Fibroblast of lung (primary cell): ENCODE data around the gene CLMP. TPM values are rescaled to one million over a fixed set of nuclear protein-coding genes. Genes with fewer than 3 reads are reported as not detected.

Source experiments
- DNase-seq, 2 donors: peaks; one replicate each; pipeline versions ENCODE4 v3.0.0 to v3.0.0-alpha.2; 2010; ENCODE audit warnings: low read depth in 2 of 2
- H2AFZ ChIP-seq: 2 replicates; pipeline ENCODE4 v1.5.1; 2012; ENCODE audit warnings: low read length, control low read depth, inconsistent platforms
- H3K27ac ChIP-seq: 2 replicates; pipeline ENCODE4 v1.5.1; 2011; ENCODE audit warnings: low read length, control low read depth; ENCODE audit not compliant: insufficient read depth
- H3K27me3 ChIP-seq: 2 replicates; pipeline ENCODE4 v1.5.1; 2011; ENCODE audit warnings: mild to moderate bottlenecking, low read length; ENCODE audit not compliant: control insufficient read depth, insufficient read depth
- H3K36me3 ChIP-seq: 2 replicates; pipeline ENCODE4 v1.5.1; 2011; ENCODE audit warnings: low read length; ENCODE audit not compliant: control insufficient read depth, insufficient read depth
- H3K4me1 ChIP-seq: 2 replicates; pipeline ENCODE4 v1.5.1; 2011; ENCODE audit warnings: low read length; ENCODE audit not compliant: control insufficient read depth, insufficient read depth; ENCODE audit errors: extremely low read depth
- H3K4me2 ChIP-seq: 2 replicates; pipeline ENCODE4 v1.5.1; 2011; ENCODE audit warnings: low read length, control low read depth; ENCODE audit not compliant: insufficient read depth; ENCODE audit errors: extremely low read depth
- H3K4me3 ChIP-seq, 4 experiments: fragments of 200-600 bp in 1 of 4; sonication (generic) in 1 of 4; replicated peaks in 1 of 4; 2 replicates each; pipeline ENCODE4 v1.5.1; 2011 to 2016; ENCODE audit warnings: low read length in 4 of 4, low read depth in 3 of 4, mild to moderate bottlenecking in 3 of 4, control low read depth in 2 of 4, inconsistent platforms in 1 of 4, mixed read lengths in 1 of 4; ENCODE audit not compliant: insufficient read depth in 1 of 4; ENCODE audit errors: control extremely low read depth in 1 of 4
- H3K79me2 ChIP-seq: 2 replicates; pipeline ENCODE4 v1.5.1; 2012; ENCODE audit warnings: mild to moderate bottlenecking, low read length, inconsistent platforms; ENCODE audit not compliant: control insufficient read depth, insufficient read depth
- H3K9ac ChIP-seq: 2 replicates; pipeline ENCODE4 v1.5.1; 2011; ENCODE audit warnings: mild to moderate bottlenecking, low read length, control low read depth; ENCODE audit not compliant: insufficient read depth
- H3K9me3 ChIP-seq: 2 replicates; pipeline ENCODE4 v1.5.1; 2012; ENCODE audit warnings: low read depth, low read length; ENCODE audit not compliant: control insufficient read depth, insufficient read depth
- H4K20me1 ChIP-seq: 2 replicates; pipeline ENCODE4 v1.5.1; 2011; ENCODE audit warnings: low read length; ENCODE audit not compliant: control insufficient read depth, insufficient read depth; ENCODE audit errors: extremely low read depth
- EZH2 ChIP-seq: IDR thresholded peaks from 2 replicates; pipeline ENCODE4 v1.5.1; 2012; ENCODE audit warnings: low read length, control low read depth, mild to moderate bottlenecking; ENCODE audit errors: missing control alignments
- polyA plus RNA-seq, 2 donors: library from polyadenylated mRNA; depleted of rRNA in 1 of 2; stranded (reverse) in 1 of 2; unstranded in 1 of 2; fragments of >200 nt; gene quantifications; 2 replicates each; pipeline ENCODE4 v1.2.1, GENCODE V29; 2011 to 2012; ENCODE audit warnings: missing spikeins in 1 of 2
- total RNA-seq: library from RNA; depleted of rRNA; stranded (reverse); fragments of >200 nt; gene quantifications from 2 replicates; pipeline ENCODE4 v1.2.1, GENCODE V29; 2014
- TF ChIP-seq, protein P1 (sequence below), 2 donors: IDR thresholded peaks in 1 of 2; conservative IDR thresholded peaks in 1 of 2; 1 replicate in 1 of 2; 2 replicates in 1 of 2; pipeline ENCODE4 v1.5.1; 2011 to 2012; ENCODE audit warnings: low read length in 2 of 2, control low read depth in 1 of 2, inconsistent platforms in 1 of 2, low read depth in 1 of 2, mild to moderate bottlenecking in 1 of 2

The CLMP gene
- total and polyA plus RNA-seq, 2 donors (not counting 1 experiment from before 2014, with no cell fraction given), result 107 to 243 TPM

DNA sequence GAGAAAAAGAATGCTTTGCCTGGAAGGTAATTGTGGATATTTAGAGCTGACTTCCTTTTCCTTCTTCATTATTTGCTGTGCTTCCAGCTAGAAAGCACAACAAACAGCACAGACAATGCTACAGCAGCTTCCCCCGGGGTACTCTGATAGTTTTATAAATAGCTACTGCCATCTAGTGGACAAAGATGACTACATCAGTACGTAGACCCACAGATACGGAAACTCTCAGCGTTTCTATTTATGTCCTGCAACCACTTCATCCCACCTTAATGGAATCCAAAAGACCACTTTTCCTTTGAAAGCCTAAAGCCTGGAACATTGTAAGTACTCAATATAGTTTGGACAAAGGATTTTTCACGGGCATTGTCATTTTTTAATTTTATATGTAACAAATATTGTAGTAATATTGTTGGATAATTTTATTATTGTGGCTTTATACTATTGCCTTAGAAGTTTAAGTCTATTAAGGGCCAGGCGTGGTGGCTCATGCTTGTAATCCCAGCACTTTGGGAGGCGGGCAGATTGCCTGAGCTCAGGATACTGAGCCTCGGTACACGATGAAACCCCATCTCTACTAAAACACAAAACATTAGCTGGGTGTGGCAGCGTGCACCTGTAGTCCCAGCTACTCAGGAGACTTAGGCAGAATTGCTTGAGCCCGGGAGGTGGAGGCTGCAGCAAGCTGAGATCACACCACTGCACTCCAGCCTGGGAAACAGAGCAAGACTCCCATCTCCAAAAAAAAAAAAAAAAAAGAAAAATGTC is 140.6 kb downstream of the CLMP start:
- Histone ChIP-seq H3K4me1 (peaks cover 13% of the 10 kb centered on the region), H4K20me1 (peaks cover 2% of the 10 kb centered on the region), H3K9ac (no peak overlapping the region), H3K9me3 (no peaks in the 10 kb centered on the region), H3K36me3 (peaks cover 23% of the 10 kb centered on the region), H3K4me3 (no peak overlapping the region), H3K4me2 (no peak overlapping the region), H3K79me2 (peaks cover 23% of the 10 kb centered on the region), H3K27me3 (no peaks in the 10 kb centered on the region), H2AFZ (no peak overlapping the region), H3K27ac (no peak overlapping the region)
- TF ChIP-seq, protein P1, sequence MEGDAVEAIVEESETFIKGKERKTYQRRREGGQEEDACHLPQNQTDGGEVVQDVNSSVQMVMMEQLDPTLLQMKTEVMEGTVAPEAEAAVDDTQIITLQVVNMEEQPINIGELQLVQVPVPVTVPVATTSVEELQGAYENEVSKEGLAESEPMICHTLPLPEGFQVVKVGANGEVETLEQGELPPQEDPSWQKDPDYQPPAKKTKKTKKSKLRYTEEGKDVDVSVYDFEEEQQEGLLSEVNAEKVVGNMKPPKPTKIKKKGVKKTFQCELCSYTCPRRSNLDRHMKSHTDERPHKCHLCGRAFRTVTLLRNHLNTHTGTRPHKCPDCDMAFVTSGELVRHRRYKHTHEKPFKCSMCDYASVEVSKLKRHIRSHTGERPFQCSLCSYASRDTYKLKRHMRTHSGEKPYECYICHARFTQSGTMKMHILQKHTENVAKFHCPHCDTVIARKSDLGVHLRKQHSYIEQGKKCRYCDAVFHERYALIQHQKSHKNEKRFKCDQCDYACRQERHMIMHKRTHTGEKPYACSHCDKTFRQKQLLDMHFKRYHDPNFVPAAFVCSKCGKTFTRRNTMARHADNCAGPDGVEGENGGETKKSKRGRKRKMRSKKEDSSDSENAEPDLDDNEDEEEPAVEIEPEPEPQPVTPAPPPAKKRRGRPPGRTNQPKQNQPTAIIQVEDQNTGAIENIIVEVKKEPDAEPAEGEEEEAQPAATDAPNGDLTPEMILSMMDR (conservative IDR thresholded peaks at IDR 0.05 in 1 of 2, IDR thresholded peaks at IDR 0.05 in 1 of 2; ENCODE audit: low read depth in 1 of 2, low read length in 2 of 2), result peak; percentile 54 to 66
- TF ChIP-seq EZH2, result no peak
- peak; percentile 66 to 78 for DNase-seq

DNA sequence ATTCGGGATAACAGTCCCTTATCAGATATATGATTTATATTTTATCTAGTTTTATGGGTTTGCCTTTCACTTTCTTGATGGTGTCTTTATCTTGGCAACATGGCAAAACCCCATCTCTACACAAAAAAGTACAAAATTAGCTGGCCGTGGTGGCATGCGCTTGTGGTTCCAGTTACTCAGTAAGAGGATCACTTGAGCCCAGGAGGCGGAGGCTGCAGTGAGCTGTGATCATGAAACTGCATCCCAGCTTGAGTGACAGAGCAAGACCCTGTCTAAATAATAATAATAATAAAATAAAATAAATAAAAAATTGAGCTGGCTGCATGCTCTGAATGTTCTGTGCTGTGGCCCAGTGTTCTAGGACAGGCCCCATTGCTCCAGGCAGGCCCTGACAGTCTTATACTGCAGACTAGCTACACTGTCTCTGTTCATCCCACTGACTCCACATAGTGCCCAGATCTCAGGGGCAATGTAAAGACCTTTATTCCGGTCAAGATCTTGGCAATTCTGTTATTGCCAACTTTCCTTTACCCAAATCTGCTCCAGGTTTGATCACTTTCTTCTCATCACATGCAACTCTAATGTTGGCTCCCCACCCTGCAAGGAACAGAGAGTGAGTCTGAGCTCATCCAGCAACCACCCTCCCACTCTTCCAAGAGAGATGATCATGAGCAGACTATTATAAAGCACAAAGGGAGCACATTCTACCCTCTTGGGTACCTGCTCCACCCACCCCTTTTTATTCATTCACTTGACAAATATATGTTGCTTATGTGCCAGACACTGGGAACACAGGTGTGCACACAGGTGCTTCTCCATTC is 141.9 kb downstream of the CLMP start:
- Histone ChIP-seq H3K36me3 (peaks cover 12% of the 10 kb centered on the region), H3K9me3 (no peaks in the 10 kb centered on the region), H3K27ac (no peak overlapping the region), H2AFZ (no peak overlapping the region), H3K79me2 (peaks cover 10% of the 10 kb centered on the region), H3K4me2 (no peak overlapping the region), H3K4me1 (peaks cover 6% of the 10 kb centered on the region), H3K4me3 (no peak overlapping the region), H3K27me3 (no peaks in the 10 kb centered on the region), H4K20me1 (peaks cover 2% of the 10 kb centered on the region), H3K9ac (no peak overlapping the region)
- TF ChIP-seq EZH2, result no peak
- TF ChIP-seq, protein P1 (conservative IDR thresholded peaks at IDR 0.05 in 1 of 2, IDR thresholded peaks at IDR 0.05 in 1 of 2; ENCODE audit: low read depth in 1 of 2, low read length in 2 of 2), result no peak
- DNase-seq, result no peak

DNA sequence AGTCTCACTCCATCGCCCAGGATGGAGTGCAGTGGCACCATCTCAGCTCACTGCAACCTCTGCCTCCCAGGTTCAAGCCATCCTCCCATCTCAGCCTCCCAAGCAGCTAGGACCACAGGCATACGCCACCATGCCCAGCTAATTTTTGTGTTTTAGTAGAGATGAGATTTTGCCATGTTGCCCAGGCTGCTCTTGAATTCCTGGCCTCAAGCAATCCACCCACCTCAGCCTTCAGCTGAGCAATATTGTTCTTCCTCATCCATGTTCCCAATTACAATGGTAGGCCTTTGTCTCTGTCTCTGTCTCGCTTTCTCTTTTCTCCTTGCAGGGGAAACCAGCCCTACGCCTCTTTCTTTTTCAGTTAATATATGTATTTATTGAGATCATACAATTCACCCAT is 143.4 kb downstream of the CLMP start:
- H4K20me1 ChIP-seq, result peaks cover 2% of the 10 kb centered on the region
- H3K4me1 ChIP-seq, result peaks cover under 1% of the 10 kb centered on the region
- peaks cover 6% of the 10 kb centered on the region for H3K36me3 ChIP-seq
- no peaks in the 10 kb centered on the region for H3K9me3 ChIP-seq
- H3K4me3 ChIP-seq, result no peak overlapping the region
- H3K4me2 ChIP-seq, result no peak overlapping the region
- H3K9ac ChIP-seq, result no peak overlapping the region
- DNase-seq, result no peak
- no peak overlapping the region for H2AFZ ChIP-seq
- no peak overlapping the region for H3K27ac ChIP-seq
- no peaks in the 10 kb centered on the region for H3K27me3 ChIP-seq
- no peaks in the 10 kb centered on the region for H3K79me2 ChIP-seq
- TF ChIP-seq, protein P1 (conservative IDR thresholded peaks at IDR 0.05 in 1 of 2, IDR thresholded peaks at IDR 0.05 in 1 of 2; ENCODE audit: low read depth in 1 of 2, low read length in 2 of 2), result no peak
- TF ChIP-seq EZH2, result no peak
